GM19193 (cell line): ENCODE measurements around the gene MCUR1.

Experiments used
- POLR2A ChIP-seq: IDR thresholded peaks from 4 replicates; pipeline ENCODE4 v1.6.1; 2011; ENCODE audit not compliant: insufficient read depth, insufficient read length; ENCODE audit errors: extremely low read depth

The MCUR1 gene

GRCh38 chr6:13831615-13832014, 17.3 kb upstream of the MCUR1 start:
- TF ChIP-seq POLR2A = no peak

GRCh38 chr6:13830803-13831202, 16.4 kb upstream of the MCUR1 start:
- TF ChIP-seq POLR2A = no peak

DNA sequence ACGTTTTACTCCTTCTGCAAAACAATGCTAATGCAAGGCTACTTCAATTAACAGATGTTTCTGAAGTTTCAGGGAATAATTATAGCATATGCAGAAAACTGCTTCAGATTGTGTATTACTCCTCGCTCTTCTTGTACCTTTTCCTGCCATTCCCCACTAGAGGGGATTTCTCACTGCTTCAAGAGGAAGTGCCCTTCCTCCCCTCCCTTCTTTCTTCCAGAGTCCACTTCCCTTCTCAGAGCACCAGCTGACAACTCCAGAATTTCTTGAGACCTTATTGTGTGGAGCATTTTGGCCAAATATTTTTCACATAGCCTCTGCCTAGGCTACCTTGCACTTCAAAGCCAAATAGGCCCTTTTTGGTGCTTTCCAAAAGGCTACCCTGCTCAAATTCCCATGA, 12.7 kb upstream of the MCUR1 start:
- TF ChIP-seq POLR2A = no peak

DNA sequence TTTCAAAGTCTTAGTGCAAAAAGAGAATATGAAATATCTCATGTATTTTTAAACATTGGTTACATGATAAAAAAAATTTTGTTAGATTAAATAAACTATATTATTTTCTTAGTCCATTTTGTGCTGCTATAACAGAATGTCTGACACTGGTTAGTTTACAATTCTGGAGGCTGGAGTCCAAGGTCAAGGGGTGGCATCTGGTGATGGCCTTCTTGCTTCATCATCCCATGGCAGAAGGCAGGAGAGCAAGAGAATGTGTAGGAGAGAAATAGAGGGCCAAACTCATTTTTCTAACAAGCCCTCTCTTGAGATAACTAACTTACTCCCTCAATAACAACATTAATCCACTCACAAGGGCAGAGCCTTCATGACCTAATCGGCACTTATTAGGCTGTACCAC, 11.5 kb upstream of the MCUR1 start:
- TF ChIP-seq POLR2A = no peak

DNA sequence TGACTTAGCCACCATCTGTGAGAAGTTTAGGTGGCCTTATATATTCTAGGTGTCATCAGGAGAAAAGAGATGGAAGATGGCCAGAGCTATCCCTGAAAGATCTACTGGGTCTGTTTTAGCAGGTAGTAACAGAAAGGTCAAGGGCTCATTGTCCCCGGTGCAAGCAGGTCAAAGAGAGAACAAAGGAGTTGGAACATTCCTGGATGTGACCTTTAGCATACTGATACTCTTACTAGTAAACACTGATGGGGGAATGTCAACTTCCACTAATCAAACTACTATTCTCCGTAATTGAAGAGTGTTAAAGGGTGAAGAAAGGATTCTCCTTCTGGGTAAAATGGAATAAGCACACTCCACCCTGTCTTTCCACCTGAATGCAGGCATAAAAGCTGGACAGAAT, 4.0 kb upstream of the MCUR1 start:
- no peak for TF ChIP-seq POLR2A

GRCh38 chr6:13814938-13815575, 700 bp upstream of the MCUR1 start:
- no peak for TF ChIP-seq POLR2A

- no peak for TF ChIP-seq POLR2A
Measured at GRCh38 chr6:13813621-13814175, 659 bp downstream of the MCUR1 start.

- TF ChIP-seq POLR2A = no peak
Measured at GRCh38 chr6:13813026-13813425, 1.3 kb downstream of the MCUR1 start.

DNA sequence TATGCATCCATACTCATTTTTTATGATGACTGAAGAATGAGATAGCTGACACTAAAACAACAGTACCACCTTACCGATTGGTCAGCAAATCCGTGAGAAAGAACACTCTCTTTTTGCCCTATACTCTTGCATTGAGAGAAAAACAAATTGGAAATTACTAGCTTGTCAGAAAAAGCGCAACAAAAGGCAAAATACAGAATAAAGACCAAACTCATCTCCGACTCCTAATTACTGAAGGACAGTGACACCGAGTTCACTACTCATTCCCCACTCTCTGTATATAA, 2.1 kb downstream of the MCUR1 start:
- TF ChIP-seq POLR2A = no peak

GRCh38 chr6:13811627-13812358, 2.6 kb downstream of the MCUR1 start:
- TF ChIP-seq POLR2A = no peak

DNA sequence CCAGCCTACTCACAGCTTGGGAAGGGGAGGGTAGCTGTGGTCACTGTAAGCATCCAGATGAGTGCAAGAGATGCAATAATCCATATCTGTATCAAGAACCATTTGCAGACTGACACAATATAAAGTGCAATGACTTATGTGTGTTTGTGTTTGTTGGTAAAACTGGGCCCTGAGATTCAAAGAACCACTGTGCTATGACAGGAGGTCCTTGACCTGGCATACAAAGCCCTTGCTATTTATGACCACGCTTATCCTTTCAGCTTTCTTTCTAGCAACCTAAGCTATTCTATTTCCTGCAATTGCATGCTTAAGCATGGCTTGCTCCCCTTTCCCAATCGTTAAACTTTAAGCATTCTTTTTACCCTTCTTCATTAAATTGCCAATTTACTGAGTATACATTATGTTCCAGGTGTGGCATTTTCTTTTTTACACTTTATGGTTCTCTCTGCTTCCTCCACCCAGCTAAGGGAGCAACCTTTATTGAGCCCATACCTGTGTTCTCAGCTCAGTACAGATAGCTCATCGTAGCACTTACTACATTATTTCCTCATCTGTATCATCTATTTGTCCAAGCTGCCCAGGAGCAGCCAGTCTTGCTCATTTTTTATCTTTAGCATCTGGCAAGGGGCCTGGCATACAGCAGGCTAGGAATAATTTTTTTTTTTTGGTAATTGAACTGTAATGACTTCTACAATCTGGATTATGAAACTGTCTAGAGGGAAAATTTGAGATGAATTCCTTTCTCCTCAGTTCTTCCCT, 3.5 kb downstream of the MCUR1 start:
- TF ChIP-seq POLR2A = no peak

DNA sequence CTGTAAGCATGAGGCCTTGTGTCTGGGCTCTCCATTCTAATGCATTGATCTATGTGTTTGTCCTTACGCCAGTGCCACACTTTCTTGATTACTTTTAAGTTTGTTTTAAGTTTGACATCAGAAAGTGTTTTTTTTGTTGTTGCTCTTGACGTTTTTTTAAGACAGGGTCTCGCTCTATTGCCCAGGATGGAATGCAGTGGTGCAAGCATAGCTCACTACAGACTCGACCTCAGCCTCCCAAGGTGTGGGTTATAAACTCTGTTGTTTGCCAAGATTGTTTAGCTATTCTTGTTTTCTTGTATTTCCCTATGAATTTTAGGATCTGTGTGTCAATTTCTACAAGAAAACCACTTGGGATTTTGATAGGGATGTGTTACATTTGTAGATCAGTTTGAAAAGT, 5.6 kb downstream of the MCUR1 start:
- no peak for TF ChIP-seq POLR2A

GRCh38 chr6:13807696-13808095, 6.7 kb downstream of the MCUR1 start:
- TF ChIP-seq POLR2A = no peak

- no peak for TF ChIP-seq POLR2A
Measured at GRCh38 chr6:13803581-13803980, 10.8 kb downstream of the MCUR1 start.

- no peak for TF ChIP-seq POLR2A
Measured at GRCh38 chr6:13800615-13801014, 13.7 kb downstream of the MCUR1 start.

GRCh38 chr6:13796781-13797180, 17.6 kb downstream of the MCUR1 start:
- TF ChIP-seq POLR2A = no peak
